ENCODE results near the gene TECPR1.

TECPR1 gene

GRCh38 chr7:98191668-98192431, 60.2 kb downstream of the TECPR1 start:
- TF ChIP-seq CEBPB (IDR thresholded peaks at IDR 0.05) (no peak), TAF1 (IDR thresholded peaks at IDR 0.05; ENCODE audit: low read depth) (no peak), TCF12 (IDR thresholded peaks at IDR 0.05; ENCODE audit: low read depth) (no peak), CREB1 (IDR thresholded peaks at IDR 0.05; ENCODE audit: low read depth) (no peak), ZBTB7A (IDR thresholded peaks at IDR 0.05; ENCODE audit: low read depth) (no peak), TEAD4 (IDR thresholded peaks at IDR 0.05) (no peak), NFIC (IDR thresholded peaks at IDR 0.05) (no peak), RAD21 (IDR thresholded peaks at IDR 0.05; ENCODE audit: low read depth) (no peak), EP300 (IDR thresholded peaks at IDR 0.05; ENCODE audit: borderline replicate concordance) (no peak), EGR1 (IDR thresholded peaks at IDR 0.05) (no peak)
- TF ChIP-seq, protein P1, sequence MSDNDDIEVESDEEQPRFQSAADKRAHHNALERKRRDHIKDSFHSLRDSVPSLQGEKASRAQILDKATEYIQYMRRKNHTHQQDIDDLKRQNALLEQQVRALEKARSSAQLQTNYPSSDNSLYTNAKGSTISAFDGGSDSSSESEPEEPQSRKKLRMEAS (IDR thresholded peaks at IDR 0.05): no peak

DNA sequence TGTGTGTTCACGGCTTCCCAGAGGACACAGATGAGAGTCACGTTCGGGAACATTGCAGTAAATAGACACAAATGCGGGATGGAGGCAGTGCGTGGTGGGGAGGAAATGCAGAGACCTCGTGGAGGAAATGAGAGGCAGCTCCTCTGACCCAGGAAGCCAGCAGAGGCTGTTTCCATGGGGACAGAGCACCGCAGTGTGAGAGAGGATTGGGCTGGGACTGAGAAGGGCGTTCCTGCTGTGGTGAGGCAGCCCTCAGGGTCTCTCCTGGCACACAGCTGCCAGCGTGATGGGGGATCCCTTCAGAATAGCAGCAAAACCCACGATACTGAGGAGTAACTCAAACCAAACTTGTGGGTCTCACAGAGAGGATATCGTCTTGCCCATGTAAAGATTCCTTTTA, 62.5 kb downstream of the TECPR1 start:
- no peak for TF ChIP-seq NFIC (IDR thresholded peaks at IDR 0.05)
- TF ChIP-seq TAF1 (IDR thresholded peaks at IDR 0.05; ENCODE audit: low read depth): no peak
- TF ChIP-seq, protein P1 (IDR thresholded peaks at IDR 0.05): no peak
- TF ChIP-seq CEBPB (IDR thresholded peaks at IDR 0.05): no peak
- no peak for TF ChIP-seq EP300 (IDR thresholded peaks at IDR 0.05; ENCODE audit: borderline replicate concordance)
- no peak for TF ChIP-seq USF1 (IDR thresholded peaks at IDR 0.05)
- no peak for TF ChIP-seq RAD21 (IDR thresholded peaks at IDR 0.05; ENCODE audit: low read depth)
- no peak for TF ChIP-seq REST (IDR thresholded peaks at IDR 0.05; ENCODE audit: low read depth)
- no peak for TF ChIP-seq ZBTB7A (IDR thresholded peaks at IDR 0.05; ENCODE audit: low read depth)
- TF ChIP-seq CREB1 (IDR thresholded peaks at IDR 0.05; ENCODE audit: low read depth): no peak
- no peak for TF ChIP-seq EGR1 (IDR thresholded peaks at IDR 0.05)
- TF ChIP-seq FOXM1 (IDR thresholded peaks at IDR 0.05; ENCODE audit: borderline replicate concordance, low read depth): no peak
- no peak for TF ChIP-seq TCF12 (IDR thresholded peaks at IDR 0.05; ENCODE audit: low read depth)
- TF ChIP-seq YY1 (IDR thresholded peaks at IDR 0.05; ENCODE audit: low read depth): no peak

GRCh38 chr7:98187138-98187502, 64.9 kb downstream of the TECPR1 start:
- TF ChIP-seq TEAD4 (IDR thresholded peaks at IDR 0.05) (no peak), TCF12 (IDR thresholded peaks at IDR 0.05; ENCODE audit: low read depth) (no peak), RAD21 (IDR thresholded peaks at IDR 0.05; ENCODE audit: low read depth) (no peak), ZBTB7A (IDR thresholded peaks at IDR 0.05; ENCODE audit: low read depth) (no peak), CREB1 (IDR thresholded peaks at IDR 0.05; ENCODE audit: low read depth) (no peak), EGR1 (IDR thresholded peaks at IDR 0.05) (no peak), EP300 (IDR thresholded peaks at IDR 0.05; ENCODE audit: borderline replicate concordance) (no peak), YY1 (IDR thresholded peaks at IDR 0.05; ENCODE audit: low read depth) (no peak), NFIC (IDR thresholded peaks at IDR 0.05) (no peak)

GRCh38 chr7:98186452-98187137, 65.4 kb downstream of the TECPR1 start:
- TF ChIP-seq EP300 (IDR thresholded peaks at IDR 0.05; ENCODE audit: borderline replicate concordance): no peak
- TF ChIP-seq NFIC (IDR thresholded peaks at IDR 0.05): no peak
- no peak for TF ChIP-seq REST (IDR thresholded peaks at IDR 0.05; ENCODE audit: low read depth)
- TF ChIP-seq FOXM1 (IDR thresholded peaks at IDR 0.05; ENCODE audit: borderline replicate concordance, low read depth): no peak
- no peak for TF ChIP-seq YY1 (IDR thresholded peaks at IDR 0.05; ENCODE audit: low read depth)
- TF ChIP-seq, protein P1 (IDR thresholded peaks at IDR 0.05): no peak
- TF ChIP-seq RAD21 (IDR thresholded peaks at IDR 0.05; ENCODE audit: low read depth): no peak
- TF ChIP-seq CREB1 (IDR thresholded peaks at IDR 0.05; ENCODE audit: low read depth): no peak
- TF ChIP-seq TEAD4 (IDR thresholded peaks at IDR 0.05): no peak
- TF ChIP-seq TAF1 (IDR thresholded peaks at IDR 0.05; ENCODE audit: low read depth): no peak
- no peak for TF ChIP-seq ZBTB7A (IDR thresholded peaks at IDR 0.05; ENCODE audit: low read depth)
- TF ChIP-seq USF1 (IDR thresholded peaks at IDR 0.05): no peak
- TF ChIP-seq CEBPB (IDR thresholded peaks at IDR 0.05): no peak
- no peak for TF ChIP-seq EGR1 (IDR thresholded peaks at IDR 0.05)
- no peak for TF ChIP-seq TCF12 (IDR thresholded peaks at IDR 0.05; ENCODE audit: low read depth)

- TF ChIP-seq REST (IDR thresholded peaks at IDR 0.05; ENCODE audit: low read depth) (no peak), YY1 (IDR thresholded peaks at IDR 0.05; ENCODE audit: low read depth) (no peak), CREB1 (IDR thresholded peaks at IDR 0.05; ENCODE audit: low read depth) (no peak), USF1 (IDR thresholded peaks at IDR 0.05) (no peak), NFIC (IDR thresholded peaks at IDR 0.05) (no peak), EP300 (IDR thresholded peaks at IDR 0.05; ENCODE audit: borderline replicate concordance) (no peak), EGR1 (IDR thresholded peaks at IDR 0.05) (no peak), TAF1 (IDR thresholded peaks at IDR 0.05; ENCODE audit: low read depth) (no peak), FOXM1 (IDR thresholded peaks at IDR 0.05; ENCODE audit: borderline replicate concordance, low read depth) (no peak), RAD21 (IDR thresholded peaks at IDR 0.05; ENCODE audit: low read depth) (no peak), ZBTB7A (IDR thresholded peaks at IDR 0.05; ENCODE audit: low read depth) (no peak), TCF12 (IDR thresholded peaks at IDR 0.05; ENCODE audit: low read depth) (no peak), TEAD4 (IDR thresholded peaks at IDR 0.05) (no peak), CEBPB (IDR thresholded peaks at IDR 0.05) (no peak)
- TF ChIP-seq, protein P1 (IDR thresholded peaks at IDR 0.05): no peak
These were observed 66.9 kb downstream of the TECPR1 start for GRCh38 chr7:98185101-98185500.

Measured in Ishikawa (cell line).